K562 (cell line): ENCODE data around the gene DHCR7. TPM values are rescaled to one million over a fixed set of nuclear protein-coding genes. Genes with fewer than 3 reads are reported as not detected.
A peak's percentile ranks its signal among the peaks of the same experiment; 100 is the strongest.

Experiments
- ATF1 ChIP-seq, 2 experiments: fragments of 450-650 bp in 1 of 2; IDR thresholded peaks; 2 replicates each; pipeline ENCODE4 v1.6.1; 2016; ENCODE audit warnings: missing compliant biosample characterization in 1 of 2, missing genetic modification characterization in 1 of 2
- GTF2A2 ChIP-seq: IDR thresholded peaks from 2 replicates; pipeline ENCODE4 v1.6.1; 2016; ENCODE audit warnings: mild to moderate bottlenecking, missing genetic modification characterization, missing compliant biosample characterization
- IFI16 ChIP-seq: fragments of 250-450 bp; sonication (Bioruptor Pico); IDR thresholded peaks from 2 replicates; pipeline ENCODE4 v2.1.2; 2022; ENCODE audit warnings: mild to moderate bottlenecking, inconsistent platforms
- KDM4B ChIP-seq, 2 experiments: fragments of 450-650 bp in 1 of 2; sonication (generic) in 1 of 2; IDR thresholded peaks; 2 replicates each; pipeline ENCODE4 v1.6.1; 2016 to 2017; ENCODE audit warnings: borderline replicate concordance in 2 of 2, antibody characterized with exemption in 1 of 2, low read depth in 1 of 2, mild to moderate bottlenecking in 1 of 2
- MAFG ChIP-seq: fragments of 450-650 bp; conservative IDR thresholded peaks from 2 replicates; pipeline ENCODE4 v1.6.1; 2016; ENCODE audit warnings: missing genetic modification characterization, missing compliant biosample characterization
- NCOA1 ChIP-seq: fragments of 450-650 bp; IDR thresholded peaks from 2 replicates; pipeline ENCODE4 v1.6.1; 2016; ENCODE audit warnings: low read depth
- PBX2 ChIP-seq, 2 experiments: IDR thresholded peaks in 1 of 2; conservative IDR thresholded peaks in 1 of 2; 2 replicates each; pipeline ENCODE4 v1.6.1; 2016; ENCODE audit warnings: low read depth in 2 of 2, mild to moderate bottlenecking in 1 of 2, missing compliant biosample characterization in 1 of 2, missing genetic modification characterization in 1 of 2, moderate library complexity in 1 of 2
- PKNOX1 ChIP-seq: fragments of 450-650 bp; IDR thresholded peaks from 2 replicates; pipeline ENCODE4 v1.6.1; 2016
- RBM34 ChIP-seq: fragments of 200-400 bp; formaldehyde crosslinking; IDR thresholded peaks from 2 replicates; pipeline ENCODE4 v1.6.1; 2018; ENCODE audit warnings: low read length, borderline replicate concordance; ENCODE audit not compliant: insufficient read depth
- RBM39 ChIP-seq: fragments of 200-400 bp; formaldehyde crosslinking; optimal IDR thresholded peaks from 2 replicates; pipeline ENCODE3; 2018; ENCODE audit warnings: low read depth, low read length
- SAP30 ChIP-seq: fragments of 200-600 bp; sonication (generic); IDR thresholded peaks from 2 replicates; pipeline ENCODE4 v1.6.1; 2012; ENCODE audit warnings: borderline replicate concordance, low read depth, mild to moderate bottlenecking, moderate library complexity, low read length, control low read depth, inconsistent platforms; ENCODE audit not compliant: insufficient read depth, poor library complexity, severe bottlenecking
- TEAD4 ChIP-seq, 2 experiments: sonication (generic) in 1 of 2; formaldehyde crosslinking in 1 of 2; IDR thresholded peaks; 2 replicates each; pipeline versions ENCODE4 v1.6.1 to v1.8.0; 2012 to 2022; ENCODE audit warnings: borderline replicate concordance in 1 of 2, inconsistent platforms in 1 of 2, low read length in 1 of 2, mild to moderate bottlenecking in 1 of 2, missing genetic modification reagents in 1 of 2
- TFE3 ChIP-seq: fragments of 450-650 bp; formaldehyde crosslinking; IDR thresholded peaks from 2 replicates; pipeline ENCODE4 v1.4.0; 2020; ENCODE audit warnings: mild to moderate bottlenecking, mixed read lengths
- ZC3H8 ChIP-seq: fragments of 450-650 bp; IDR thresholded peaks from 2 replicates; pipeline ENCODE4 v1.6.1; 2017
- ZFP1 ChIP-seq: fragments of 450-650 bp; formaldehyde crosslinking; IDR thresholded peaks from 2 replicates; pipeline ENCODE4 v1.4.0; 2020; ENCODE audit warnings: mild to moderate bottlenecking, mixed read lengths
- ZSCAN29 ChIP-seq: fragments of 450-650 bp; IDR thresholded peaks from 2 replicates; pipeline ENCODE4 v1.6.1; 2017
- polyA plus RNA-seq, 8 experiments: library from polyadenylated mRNA; depleted of rRNA in 4 of 8; stranded (reverse) in 5 of 8; unstranded in 3 of 8; fragments of >200 nt; fragmentation: Nextera tagmentation in 2 of 8; fragmentation: Illumina TruSeq in 1 of 8; extraction: Ambion mirVana in 2 of 8; extraction: Trizol in 1 of 8; gene quantifications; 2 replicates each; pipeline versions ENCODE4 v1.2.1 to v1.2.3, GENCODE V29; 2011 to 2014; ENCODE audit warnings: inconsistent platforms in 1 of 8, missing spikeins in 1 of 8
- total RNA-seq, 7 experiments: library from RNA; depleted of rRNA in 6 of 7; stranded (reverse); fragments of >200 nt in 6 of 7; fragmentation: Illumina TruSeq in 2 of 7; extraction: Trizol in 2 of 7; gene quantifications; 2 replicates each; pipeline versions ENCODE4 v1.2.1 to v1.2.3, GENCODE V29; 2011 to 2021; ENCODE audit warnings: low replicate concordance in 1 of 7
- TF ChIP-seq, protein P1 (sequence below), 2 experiments: IDR thresholded peaks; 2 replicates each; pipeline ENCODE4 v1.6.1; 2011; ENCODE audit warnings: borderline replicate concordance in 1 of 2, control low read depth in 1 of 2, low read depth in 1 of 2, low read length in 1 of 2, mild to moderate bottlenecking in 1 of 2, mixed read lengths in 1 of 2, moderate library complexity in 1 of 2; ENCODE audit not compliant: insufficient read depth in 1 of 2, insufficient read length in 1 of 2, poor library complexity in 1 of 2, severe bottlenecking in 1 of 2; ENCODE audit errors: extremely low read depth in 1 of 2
- TF ChIP-seq, protein P2 (sequence below): fragments of 250-450 bp; sonication (Bioruptor Pico); IDR thresholded peaks from 2 replicates; pipeline ENCODE4 v1.4.0; 2020; ENCODE audit warnings: borderline replicate concordance

The DHCR7 gene
- total and polyA plus RNA-seq, 9 of the 15 experiments (the other 6 are each of a cell fraction or from before 2014, with no cell fraction given) = 8.4 to 192 (median 82.4) TPM

DNA sequence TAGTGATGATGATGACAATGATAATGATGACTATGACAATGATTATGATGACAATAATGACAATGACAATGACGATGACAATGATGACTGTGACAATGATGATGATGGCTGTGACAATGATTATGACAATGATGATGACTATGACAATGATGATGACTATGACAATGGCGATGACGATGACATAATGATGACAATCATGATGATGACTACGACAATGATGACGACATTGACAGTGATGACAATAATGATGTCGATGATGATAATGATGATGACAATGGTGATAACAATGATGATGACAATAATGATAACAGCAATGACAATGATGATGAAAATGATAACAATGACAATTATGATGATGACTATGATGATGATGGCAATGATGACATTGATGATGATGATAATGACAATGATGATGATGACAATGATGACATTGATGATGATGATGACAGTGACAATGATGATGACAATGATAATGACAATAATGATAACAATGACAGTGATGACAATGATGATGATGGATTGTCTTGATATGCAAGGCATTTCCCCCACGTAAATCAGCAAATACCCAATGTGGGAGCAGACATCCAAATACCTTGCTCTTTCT, 37.7 kb downstream of the DHCR7 start (continued):
- TF ChIP-seq MAFG (peak; percentile 55), RBM39 (no peak), RBM34 (no peak), TEAD4 (IDR thresholded peaks at IDR 0.05; ENCODE audit: low read length) (no peak), TEAD4 (CRISPR knock-in tag; IDR thresholded peaks at IDR 0.05; ENCODE audit: borderline replicate concordance) (no peak), PBX2 (CRISPR knock-in tag; IDR thresholded peaks at IDR 0.05; ENCODE audit: low read depth) (no peak), PBX2 (tag; conservative IDR thresholded peaks at IDR 0.05; ENCODE audit: low read depth) (peak; percentile 9; the same call in 1 of the 2 replicates), GTF2A2 (tag) (no peak), ATF1 (CRISPR knock-in tag; IDR thresholded peaks at IDR 0.05) (no peak), ATF1 (tag; IDR thresholded peaks at IDR 0.05) (peak; percentile 95), ZSCAN29 (no peak), ZFP1 (CRISPR knock-in tag) (no peak), PKNOX1 (no peak), ZC3H8 (no peak), SAP30 (no peak), NCOA1 (peak; percentile 59; the same call in 1 of the 2 replicates), IFI16 (no peak), KDM4B (IDR thresholded peaks at IDR 0.05; ENCODE audit: borderline replicate concordance in 2 of 2, low read depth in 1 of 2) (no peak), TFE3 (CRISPR knock-in tag) (no peak)
- TF ChIP-seq, protein P1, sequence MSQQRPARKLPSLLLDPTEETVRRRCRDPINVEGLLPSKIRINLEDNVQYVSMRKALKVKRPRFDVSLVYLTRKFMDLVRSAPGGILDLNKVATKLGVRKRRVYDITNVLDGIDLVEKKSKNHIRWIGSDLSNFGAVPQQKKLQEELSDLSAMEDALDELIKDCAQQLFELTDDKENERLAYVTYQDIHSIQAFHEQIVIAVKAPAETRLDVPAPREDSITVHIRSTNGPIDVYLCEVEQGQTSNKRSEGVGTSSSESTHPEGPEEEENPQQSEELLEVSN (IDR thresholded peaks at IDR 0.05; ENCODE audit: borderline replicate concordance in 1 of 2, extremely low read depth in 1 of 2, insufficient read depth in 1 of 2, insufficient read length in 1 of 2, low read depth in 1 of 2, low read length in 1 of 2, poor library complexity in 1 of 2, severe bottlenecking in 1 of 2) = no peak
- TF ChIP-seq, protein P2, sequence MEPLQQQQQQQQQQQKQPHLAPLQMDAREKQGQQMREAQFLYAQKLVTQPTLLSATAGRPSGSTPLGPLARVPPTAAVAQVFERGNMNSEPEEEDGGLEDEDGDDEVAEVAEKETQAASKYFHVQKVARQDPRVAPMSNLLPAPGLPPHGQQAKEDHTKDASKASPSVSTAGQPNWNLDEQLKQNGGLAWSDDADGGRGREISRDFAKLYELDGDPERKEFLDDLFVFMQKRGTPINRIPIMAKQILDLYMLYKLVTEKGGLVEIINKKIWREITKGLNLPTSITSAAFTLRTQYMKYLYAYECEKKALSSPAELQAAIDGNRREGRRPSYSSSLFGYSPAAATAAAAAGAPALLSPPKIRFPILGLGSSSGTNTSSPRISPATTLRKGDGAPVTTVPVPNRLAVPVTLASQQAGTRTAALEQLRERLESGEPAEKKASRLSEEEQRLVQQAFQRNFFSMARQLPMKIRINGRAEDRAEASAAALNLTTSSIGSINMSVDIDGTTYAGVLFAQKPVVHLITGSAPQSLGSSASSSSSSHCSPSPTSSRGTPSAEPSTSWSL (CRISPR knock-in tag) = no peak
